K562 (cell line): ENCODE measurements around the gene EEF2. TPM values are rescaled to one million over a fixed set of nuclear protein-coding genes. Genes with fewer than 3 reads are reported as not detected.

Experiments
- ATF6 ChIP-seq: sonication (generic); formaldehyde crosslinking; IDR thresholded peaks from 2 replicates; pipeline ENCODE4 v1.4.0; 2020; ENCODE audit warnings: mild to moderate bottlenecking, missing genetic modification reagents
- CHCHD3 ChIP-seq: fragments of 250-450 bp; sonication (Bioruptor Pico); IDR thresholded peaks from 2 replicates; pipeline ENCODE4 v2.1.2; 2022; ENCODE audit warnings: mild to moderate bottlenecking
- DLX4 ChIP-seq: fragments of 250-450 bp; sonication (Bioruptor Pico); IDR thresholded peaks from 2 replicates; pipeline ENCODE4 v1.6.1; 2021; ENCODE audit warnings: mild to moderate bottlenecking
- DPF2 ChIP-seq: fragments of 450-650 bp; IDR thresholded peaks from 2 replicates; pipeline ENCODE4 v1.6.1; 2016
- HES1 ChIP-seq: fragments of 450-650 bp; IDR thresholded peaks from 2 replicates; pipeline ENCODE4 v1.6.1; 2016; ENCODE audit warnings: low read depth, mild to moderate bottlenecking, moderate library complexity
- MBD1 ChIP-seq: fragments of 250-450 bp; sonication (Bioruptor Pico); IDR thresholded peaks from 2 replicates; pipeline ENCODE4 v1.8.0; 2022; ENCODE audit warnings: inconsistent platforms
- MCM3 ChIP-seq: fragments of 450-650 bp; IDR thresholded peaks from 2 replicates; pipeline ENCODE4 v1.6.1; 2016
- MLX ChIP-seq, 2 experiments: fragments of 450-650 bp in 1 of 2; sonication (generic) in 1 of 2; formaldehyde crosslinking; conservative IDR thresholded peaks; 2 replicates each; pipeline versions ENCODE4 v1.4.0 to v1.8.1; 2020 to 2022; ENCODE audit warnings: mild to moderate bottlenecking in 1 of 2, missing genetic modification reagents in 1 of 2
- NFE2 ChIP-seq: IDR thresholded peaks from 2 replicates; pipeline ENCODE4 v1.6.1; 2014; ENCODE audit warnings: antibody characterized with exemption, low read depth
- PHB2 ChIP-seq: fragments of 450-650 bp; IDR thresholded peaks from 2 replicates; pipeline ENCODE4 v1.6.1; 2017; ENCODE audit warnings: low read depth
- SIRT6 ChIP-seq: IDR thresholded peaks from one replicate; pipeline ENCODE4 v1.6.1; 2012; ENCODE audit warnings: low read depth, mild to moderate bottlenecking, control low read depth, inconsistent platforms, low read length, moderate library complexity
- SP1 ChIP-seq: sonication (generic); formaldehyde crosslinking; IDR thresholded peaks from 2 replicates; pipeline ENCODE4 v1.8.1; 2022; ENCODE audit warnings: mild to moderate bottlenecking, missing genetic modification reagents
- STAT5A ChIP-seq: IDR thresholded peaks from 2 replicates; pipeline ENCODE4 v1.6.1; 2012; ENCODE audit warnings: low read length, inconsistent platforms, borderline replicate concordance
- TAL1 ChIP-seq: fragments of 450-650 bp; IDR thresholded peaks from 2 replicates; pipeline ENCODE4 v1.6.1; 2016; ENCODE audit warnings: mild to moderate bottlenecking
- TCFL5 ChIP-seq: fragments of 250-450 bp; sonication (Bioruptor Pico); conservative IDR thresholded peaks from 2 replicates; pipeline ENCODE4 v1.6.1; 2021; ENCODE audit warnings: mild to moderate bottlenecking, moderate library complexity, matching md5 sums
- THRB ChIP-seq: fragments of 450-650 bp; formaldehyde crosslinking; conservative IDR thresholded peaks from 2 replicates; pipeline ENCODE4 v1.4.0; 2022; ENCODE audit warnings: mild to moderate bottlenecking, missing genetic modification characterization
- ZNF408 ChIP-seq: fragments of 250-450 bp; sonication (Bioruptor Pico); IDR thresholded peaks from 2 replicates; pipeline ENCODE4 v1.4.0; 2020; ENCODE audit warnings: low read depth, mild to moderate bottlenecking, moderate library complexity
- ZNF589 ChIP-seq: fragments of 200-800 bp; sonication (Bioruptor generic); IDR thresholded peaks from 2 replicates; pipeline ENCODE4 v1.6.1; 2016; ENCODE audit warnings: low read depth, missing genetic modification characterization, missing compliant biosample characterization
- polyA plus RNA-seq, 8 experiments: library from polyadenylated mRNA; depleted of rRNA in 4 of 8; stranded (reverse) in 5 of 8; unstranded in 3 of 8; fragments of >200 nt; fragmentation: Nextera tagmentation in 2 of 8; fragmentation: Illumina TruSeq in 1 of 8; extraction: Ambion mirVana in 2 of 8; extraction: Trizol in 1 of 8; gene quantifications; 2 replicates each; pipeline versions ENCODE4 v1.2.1 to v1.2.3, GENCODE V29; 2011 to 2014; ENCODE audit warnings: inconsistent platforms in 1 of 8, missing spikeins in 1 of 8
- total RNA-seq, 7 experiments: library from RNA; depleted of rRNA in 6 of 7; stranded (reverse); fragments of >200 nt in 6 of 7; fragmentation: Illumina TruSeq in 2 of 7; extraction: Trizol in 2 of 7; gene quantifications; 2 replicates each; pipeline versions ENCODE4 v1.2.1 to v1.2.3, GENCODE V29; 2011 to 2021; ENCODE audit warnings: low replicate concordance in 1 of 7

Gene EEF2
- total and polyA plus RNA-seq, 9 of the 15 experiments (the other 6 are each of a cell fraction or from before 2014, with no cell fraction given), result 372 to 3,003 (median 1,453) TPM

- TF ChIP-seq DPF2, result no peak
- no peak for TF ChIP-seq CHCHD3 (CRISPR knock-in tag)
- TF ChIP-seq MLX (CRISPR knock-in tag; conservative IDR thresholded peaks at IDR 0.05), result peak; percentile 3 to 85; a peak in 1 of 4 replicates
- 0 out of 2 replicates have a peak, but pooled peaks have one; percentile 42 for TF ChIP-seq THRB (CRISPR knock-in tag)
- no peak for TF ChIP-seq ZNF408 (CRISPR knock-in tag)
- no peak for TF ChIP-seq DLX4 (CRISPR knock-in tag)
- TF ChIP-seq MCM3, result no peak
- TF ChIP-seq TCFL5 (CRISPR knock-in tag), result no peak
- 0 out of 2 replicates have a peak, but pooled peaks have one; percentile 72 for TF ChIP-seq ATF6 (CRISPR knock-in tag)
- no peak for TF ChIP-seq SIRT6
- TF ChIP-seq PHB2, result no peak
- no peak for TF ChIP-seq TAL1
- TF ChIP-seq HES1, result no peak
- TF ChIP-seq ZNF589 (CRISPR knock-in tag), result peak; percentile 84
- TF ChIP-seq SP1 (CRISPR knock-in tag), result peak; percentile 90
- TF ChIP-seq MBD1, result no peak
- no peak for TF ChIP-seq NFE2
- TF ChIP-seq STAT5A, result peak; percentile 17; the same call in 1 of the 2 replicates
These were observed at the start of gene EEF2 (continued) for GRCh38 chr19:3984908-3985642.
